ENCODE measurements around the gene AGBL5.

DNA sequence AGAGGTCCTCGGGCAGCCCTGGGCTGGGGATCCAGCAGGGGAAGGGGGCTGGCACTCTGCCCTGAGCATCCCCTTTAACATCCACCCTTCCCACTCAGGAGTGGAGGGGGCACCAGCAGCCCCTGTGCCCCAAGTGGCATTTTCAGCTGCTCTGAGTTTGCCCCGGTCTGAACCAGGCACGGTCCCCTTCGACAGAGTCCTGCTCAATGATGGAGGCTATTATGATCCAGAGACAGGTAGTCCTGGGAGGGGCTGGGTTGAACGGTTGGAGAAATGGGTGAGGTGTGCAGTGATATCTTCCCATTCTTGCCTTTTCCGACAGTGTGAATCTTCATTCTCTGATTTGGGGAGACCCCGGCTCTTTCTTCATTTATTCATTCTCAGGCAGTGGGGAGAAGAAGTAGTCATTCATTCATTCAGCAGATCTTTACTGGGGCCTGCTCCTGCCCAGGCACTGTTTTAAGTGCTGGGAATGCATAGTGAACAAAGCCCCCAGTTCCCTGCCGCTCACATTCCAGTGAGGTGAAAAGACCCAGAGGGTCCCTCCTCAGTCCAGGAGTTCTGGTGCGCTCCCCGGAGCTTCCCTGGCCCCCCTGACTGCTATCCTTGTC is 33.7 kb downstream of the AGBL5 start:
- TF ChIP-seq ARNT (IDR thresholded peaks at IDR 0.05) (no peak), ZNF384 (IDR thresholded peaks at IDR 0.05; ENCODE audit: low read depth, low read length) (no peak), POLR2AphosphoS5 (IDR thresholded peaks at IDR 0.05; ENCODE audit: control insufficient read depth, insufficient read depth, low read depth, low read length) (no peak), GTF2F1 (IDR thresholded peaks at IDR 0.05; ENCODE audit: low read depth, low read length) (no peak), ELF1 (tag; IDR thresholded peaks at IDR 0.05) (no peak), ZNF174 (CRISPR knock-in tag; IDR thresholded peaks at IDR 0.05) (no peak), FOXM1 (IDR thresholded peaks at IDR 0.05; ENCODE audit: low read depth) (no peak), FOXM1 (CRISPR knock-in tag; IDR thresholded peaks at IDR 0.05; ENCODE audit: low read depth) (no peak), ZNF197 (CRISPR knock-in tag; IDR thresholded peaks at IDR 0.05; ENCODE audit: low read depth) (no peak), ZNF696 (CRISPR knock-in tag; conservative IDR thresholded peaks at IDR 0.05) (no peak), CCAR2 (IDR thresholded peaks at IDR 0.05; ENCODE audit: low read depth, low read length) (no peak), EP300 (IDR thresholded peaks at IDR 0.05; ENCODE audit: low read length) (no peak), SMC3 (conservative IDR thresholded peaks at IDR 0.05; ENCODE audit: insufficient read depth, low read depth, low read length) (no peak)
- TF ChIP-seq, protein P1, sequence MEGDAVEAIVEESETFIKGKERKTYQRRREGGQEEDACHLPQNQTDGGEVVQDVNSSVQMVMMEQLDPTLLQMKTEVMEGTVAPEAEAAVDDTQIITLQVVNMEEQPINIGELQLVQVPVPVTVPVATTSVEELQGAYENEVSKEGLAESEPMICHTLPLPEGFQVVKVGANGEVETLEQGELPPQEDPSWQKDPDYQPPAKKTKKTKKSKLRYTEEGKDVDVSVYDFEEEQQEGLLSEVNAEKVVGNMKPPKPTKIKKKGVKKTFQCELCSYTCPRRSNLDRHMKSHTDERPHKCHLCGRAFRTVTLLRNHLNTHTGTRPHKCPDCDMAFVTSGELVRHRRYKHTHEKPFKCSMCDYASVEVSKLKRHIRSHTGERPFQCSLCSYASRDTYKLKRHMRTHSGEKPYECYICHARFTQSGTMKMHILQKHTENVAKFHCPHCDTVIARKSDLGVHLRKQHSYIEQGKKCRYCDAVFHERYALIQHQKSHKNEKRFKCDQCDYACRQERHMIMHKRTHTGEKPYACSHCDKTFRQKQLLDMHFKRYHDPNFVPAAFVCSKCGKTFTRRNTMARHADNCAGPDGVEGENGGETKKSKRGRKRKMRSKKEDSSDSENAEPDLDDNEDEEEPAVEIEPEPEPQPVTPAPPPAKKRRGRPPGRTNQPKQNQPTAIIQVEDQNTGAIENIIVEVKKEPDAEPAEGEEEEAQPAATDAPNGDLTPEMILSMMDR (IDR thresholded peaks at IDR 0.05 in 2 of 3, conservative IDR thresholded peaks at IDR 0.05 in 1 of 3; ENCODE audit: insufficient read depth in 2 of 3, low read depth in 1 of 3, low read length in 3 of 3), result no peak
- TF ChIP-seq, protein P2, sequence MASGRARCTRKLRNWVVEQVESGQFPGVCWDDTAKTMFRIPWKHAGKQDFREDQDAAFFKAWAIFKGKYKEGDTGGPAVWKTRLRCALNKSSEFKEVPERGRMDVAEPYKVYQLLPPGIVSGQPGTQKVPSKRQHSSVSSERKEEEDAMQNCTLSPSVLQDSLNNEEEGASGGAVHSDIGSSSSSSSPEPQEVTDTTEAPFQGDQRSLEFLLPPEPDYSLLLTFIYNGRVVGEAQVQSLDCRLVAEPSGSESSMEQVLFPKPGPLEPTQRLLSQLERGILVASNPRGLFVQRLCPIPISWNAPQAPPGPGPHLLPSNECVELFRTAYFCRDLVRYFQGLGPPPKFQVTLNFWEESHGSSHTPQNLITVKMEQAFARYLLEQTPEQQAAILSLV (tag; IDR thresholded peaks at IDR 0.05), result no peak
